HG03103 (cell line): Measurements from ENCODE around the gene FRS2.

Experiments
- ATAC-seq: cut with Tn5 transposase; IDR thresholded peaks from one replicate; pipeline ENCODE4 v1.9.1; 2021; ENCODE audit warnings: low read depth; ENCODE audit not compliant: unreplicated experiment

Gene FRS2

GRCh38 chr12:69613351-69613750, 143.2 kb downstream of the FRS2 start:
- no peak for ATAC-seq

- ATAC-seq, result no peak
Observed at GRCh38 chr12:69616025-69616424, 145.8 kb downstream of the FRS2 start.

- no peak for ATAC-seq
Observed at GRCh38 chr12:69619050-69619449, 148.9 kb downstream of the FRS2 start.

GRCh38 chr12:69620077-69620476, 149.9 kb downstream of the FRS2 start:
- ATAC-seq, result no peak

- ATAC-seq, result no peak
Observed at GRCh38 chr12:69620921-69621320, 150.7 kb downstream of the FRS2 start.

- no peak for ATAC-seq
Observed at GRCh38 chr12:69621551-69621950, 151.4 kb downstream of the FRS2 start.

GRCh38 chr12:69623970-69624369, 153.8 kb downstream of the FRS2 start:
- no peak for ATAC-seq

GRCh38 chr12:69627501-69627900, 157.3 kb downstream of the FRS2 start:
- ATAC-seq, result no peak
